SHP77 (cell line): ENCODE measurements around the gene KCNC3.

Experiments used
- DNase-seq, 2 experiments: peaks; one replicate each; lab custom pipeline; 2025; lab: John Stamatoyannopoulos, UW

KCNC3 gene

DNA sequence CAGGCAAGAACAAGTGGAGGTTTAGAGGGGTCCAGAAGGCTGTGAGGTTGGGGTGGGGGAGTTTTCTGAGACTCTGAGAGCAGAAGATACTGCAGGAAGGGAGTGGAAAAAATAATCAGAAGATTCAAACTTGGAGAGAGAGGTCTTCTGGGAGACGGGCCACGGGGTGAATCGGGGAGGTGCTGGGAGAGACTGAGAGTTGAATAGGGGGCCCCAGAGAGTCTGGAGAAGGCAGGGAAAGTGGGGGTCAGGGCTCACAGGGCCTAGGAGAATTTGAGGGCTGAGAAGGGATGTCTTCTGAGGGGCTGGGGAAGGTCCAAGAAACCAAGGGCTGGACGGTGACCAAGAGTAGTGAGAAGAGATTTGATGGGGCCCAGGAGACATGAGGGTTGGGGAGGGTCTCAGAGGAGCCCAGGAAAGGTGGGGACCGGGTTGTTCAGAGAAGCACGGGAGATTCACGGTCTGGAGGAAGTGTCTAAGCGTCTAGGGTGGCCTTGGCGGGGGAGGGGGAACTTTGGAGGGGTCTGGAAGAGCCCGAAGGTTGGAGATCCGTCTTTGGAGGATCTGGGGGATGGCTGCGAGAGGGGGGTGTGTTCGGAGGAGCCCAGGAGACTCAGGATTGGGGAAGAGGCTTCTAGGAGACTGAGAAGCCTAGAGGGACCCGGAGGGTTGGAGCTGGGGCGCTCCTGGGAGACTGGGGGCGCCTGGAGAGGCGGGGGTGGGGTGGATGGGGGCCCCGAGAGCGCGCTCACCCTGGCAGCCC lies 1.5 kb downstream of the KCNC3 start:
- DNase-seq = no peak

- no peak for DNase-seq
Measured at GRCh38 chr19:50327013-50327412, 2.2 kb downstream of the KCNC3 start.

- DNase-seq = no peak
Measured at GRCh38 chr19:50326101-50326664, 3.0 kb downstream of the KCNC3 start.

DNA sequence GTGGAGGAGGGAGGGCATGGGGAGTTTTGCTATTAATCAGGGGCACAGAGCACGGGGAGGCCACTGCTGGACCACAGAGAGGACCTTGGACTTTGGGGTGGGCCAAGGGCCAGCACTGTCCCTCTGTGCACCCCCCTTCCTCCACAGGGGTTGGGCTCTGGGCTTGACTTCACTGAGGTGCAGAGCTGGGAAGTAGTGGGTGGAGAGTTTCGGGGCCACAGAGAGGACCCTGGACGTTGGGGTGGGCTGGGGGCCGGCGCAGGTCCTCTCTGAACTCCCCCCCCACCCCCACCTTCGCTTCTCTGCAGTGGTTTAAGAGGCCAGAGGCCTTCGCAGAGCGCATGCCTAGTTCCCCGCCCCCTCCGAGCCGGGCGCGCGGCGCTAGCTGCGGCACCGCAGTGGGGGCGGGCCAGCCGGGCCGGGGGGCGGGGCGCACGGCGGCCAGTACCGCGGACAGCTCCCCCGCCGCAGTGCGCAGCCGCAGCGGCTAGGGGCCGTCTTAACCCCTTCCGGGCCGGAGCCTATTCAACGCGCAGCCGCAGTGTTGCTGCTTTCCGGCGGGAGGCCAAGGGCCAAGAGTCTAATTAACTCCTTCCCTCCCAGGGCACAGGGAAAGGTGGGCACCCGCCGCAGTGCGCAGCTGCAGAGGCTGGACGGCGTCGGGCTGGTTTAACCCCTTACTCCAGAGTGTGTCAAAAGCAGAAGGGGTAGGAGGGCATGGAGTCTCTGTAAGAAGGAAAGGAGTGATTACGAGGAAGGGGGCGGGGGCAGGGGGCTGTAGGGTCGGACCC lies 3.7 kb downstream of the KCNC3 start:
- peak; percentile 93 for DNase-seq

DNA sequence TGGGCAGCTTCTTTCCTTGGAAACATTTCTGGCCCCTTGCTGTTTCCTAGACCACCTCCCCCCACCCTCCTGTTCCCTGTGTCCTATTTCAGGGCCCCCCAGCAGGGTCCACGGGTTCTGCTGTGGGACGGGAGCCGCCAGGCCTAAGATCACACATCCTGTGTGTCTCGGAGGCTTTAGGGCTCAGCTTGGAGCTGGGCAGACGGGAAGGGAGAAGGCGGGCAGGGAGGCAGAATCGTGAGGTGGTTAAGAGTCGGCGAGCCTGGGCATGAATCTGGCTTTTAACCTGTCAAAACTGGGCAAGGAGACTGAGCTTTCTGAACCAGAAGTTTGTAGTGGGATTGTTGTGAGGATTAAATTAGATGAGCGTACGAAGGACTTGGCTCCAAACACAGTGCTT lies 4.8 kb downstream of the KCNC3 start:
- no peak for DNase-seq

DNA sequence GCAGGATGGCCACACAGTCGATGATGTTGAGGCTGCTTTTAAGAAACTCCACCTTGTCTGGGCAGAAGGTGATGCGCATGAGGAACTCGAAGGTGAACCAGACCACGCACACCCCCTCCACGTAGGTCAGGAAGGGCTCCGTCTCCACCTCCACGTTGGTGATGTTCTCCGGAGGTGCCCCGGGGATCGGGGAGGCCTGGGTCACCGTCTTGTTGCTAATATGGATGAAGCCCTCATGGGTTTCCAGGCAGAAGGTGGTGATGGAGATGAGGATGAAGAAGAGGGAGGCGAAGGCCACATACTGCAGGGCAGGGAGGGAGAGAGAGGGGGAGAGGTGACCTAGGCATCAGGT lies 5.4 kb downstream of the KCNC3 start:
- no peak for DNase-seq

GRCh38 chr19:50322931-50323781 lies 6.0 kb downstream of the KCNC3 start:
- DNase-seq = no peak

GRCh38 chr19:50322234-50322633 lies 6.9 kb downstream of the KCNC3 start:
- DNase-seq = no peak

DNA sequence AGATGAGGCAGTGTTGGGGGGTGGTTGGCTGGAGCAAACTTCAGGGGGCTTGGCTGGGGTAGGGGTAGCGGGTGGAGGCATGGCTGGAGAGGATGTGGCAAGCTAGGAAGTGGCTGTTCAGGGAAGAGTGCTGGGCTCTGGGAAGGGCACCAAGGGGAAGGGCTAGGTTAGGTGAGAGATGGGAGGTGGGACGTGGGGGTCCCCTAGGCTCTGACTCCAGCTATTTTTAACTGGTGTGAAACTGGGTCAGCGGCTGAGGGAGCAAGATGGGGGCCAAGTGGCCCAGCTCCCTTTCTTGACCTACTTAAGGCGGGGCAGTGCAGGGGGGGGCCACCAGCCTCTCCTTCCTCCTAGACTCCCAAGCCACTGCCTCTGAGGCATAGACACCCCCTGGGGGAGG lies 7.3 kb downstream of the KCNC3 start:
- no peak for DNase-seq

- no peak for DNase-seq
Measured at GRCh38 chr19:50320596-50320995, 8.6 kb downstream of the KCNC3 start.

- no peak for DNase-seq
Measured at GRCh38 chr19:50320051-50320450, 9.1 kb downstream of the KCNC3 start.

GRCh38 chr19:50319156-50319555 lies 10.0 kb downstream of the KCNC3 start:
- DNase-seq = no peak

- no peak for DNase-seq
Measured at GRCh38 chr19:50318438-50318837, 10.7 kb downstream of the KCNC3 start.

- no peak for DNase-seq
Measured at GRCh38 chr19:50317115-50317514, 12.1 kb downstream of the KCNC3 start.

DNA sequence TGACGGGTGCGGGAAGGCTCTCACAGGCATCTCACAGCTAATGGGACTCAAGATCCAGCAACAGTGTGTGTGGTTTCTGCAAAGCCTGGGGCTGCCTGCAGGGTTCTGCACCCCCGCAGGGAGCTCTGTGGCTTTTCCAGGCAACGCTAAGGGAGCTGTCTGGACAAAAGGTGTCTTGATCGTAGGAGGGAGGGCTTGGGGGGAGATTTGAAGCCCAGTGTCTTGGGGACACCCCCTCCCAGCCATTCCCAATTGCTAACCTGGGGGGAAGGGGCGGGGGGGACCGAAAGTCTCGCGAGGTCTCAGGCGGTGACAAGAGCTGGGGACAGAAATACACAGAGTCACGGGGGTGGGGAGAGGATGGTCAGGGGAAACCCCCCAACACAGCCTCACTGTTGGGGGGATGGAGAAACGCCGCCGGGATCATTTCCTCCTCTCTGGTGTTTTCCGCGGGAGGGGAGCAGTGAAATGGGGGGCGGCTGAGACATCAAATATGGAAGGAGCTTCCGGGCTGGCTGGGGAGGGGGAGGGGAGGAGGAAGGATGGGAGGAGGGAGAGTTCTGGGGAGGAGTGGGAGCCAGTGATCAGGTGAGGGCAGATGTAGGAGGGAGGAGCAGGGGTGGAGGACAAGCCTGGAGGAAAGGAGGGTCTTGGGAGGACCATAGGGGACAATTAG lies 13.3 kb downstream of the KCNC3 start:
- DNase-seq = peak; percentile 54 to 67

DNA sequence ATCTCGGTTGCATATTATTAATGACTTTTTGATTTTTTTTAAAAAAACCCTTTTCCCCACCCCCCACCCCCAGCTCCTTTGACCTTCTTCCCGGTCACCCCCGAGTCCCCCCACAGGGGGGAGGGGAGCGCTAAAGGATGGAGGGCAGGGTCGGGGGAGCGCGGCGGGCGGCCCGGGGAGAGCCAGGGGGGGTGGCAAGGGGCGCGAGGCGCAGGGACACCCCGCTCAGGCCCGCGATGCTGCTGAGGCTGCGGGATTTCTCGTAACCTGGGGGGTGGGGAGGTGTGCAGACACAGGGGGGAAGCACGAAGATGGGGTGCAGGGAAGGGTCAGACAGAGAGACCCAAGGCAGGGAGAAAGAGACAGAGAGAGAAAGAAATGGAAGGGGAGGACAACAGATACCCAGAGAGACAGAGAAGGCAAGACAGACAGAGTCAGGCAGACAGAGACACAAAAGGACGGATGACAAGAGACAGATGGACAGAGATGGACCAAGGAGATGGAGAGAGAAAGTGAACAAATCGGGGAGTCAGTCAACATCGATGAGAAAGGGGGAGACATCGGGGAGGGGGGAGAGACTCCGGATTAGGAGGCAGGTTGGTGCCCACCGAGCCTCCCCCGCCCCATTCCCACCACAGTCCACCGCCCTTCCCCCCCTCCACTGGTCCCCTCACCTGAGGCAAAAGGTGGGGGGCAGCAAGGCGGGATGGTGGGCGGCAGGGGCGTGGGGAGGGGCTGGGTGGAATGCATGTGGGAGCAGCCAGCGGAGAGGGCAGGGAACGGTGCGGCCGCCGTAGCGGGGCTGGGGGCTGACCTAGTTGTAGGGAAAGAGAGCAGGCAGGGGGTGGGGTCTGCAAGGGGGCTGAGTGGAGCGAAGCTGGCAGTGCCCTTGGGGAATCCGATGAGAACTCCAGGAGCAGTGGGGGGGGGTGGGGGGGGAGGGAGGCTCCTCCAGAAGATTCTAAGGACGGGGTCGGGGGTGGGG lies 14.2 kb downstream of the KCNC3 start:
- DNase-seq = no peak

- DNase-seq = no peak
Measured at GRCh38 chr19:50313812-50314536, 15.2 kb downstream of the KCNC3 start.

GRCh38 chr19:50312967-50313811 lies 16.0 kb downstream of the KCNC3 start:
- no peak for DNase-seq
